H1 (cell line): ENCODE data around the gene TMED10. TPM values are rescaled to one million over a fixed set of nuclear protein-coding genes. Genes with fewer than 3 reads are reported as not detected.
A peak's percentile ranks its signal among the peaks of the same experiment; 100 is the strongest.

Experiments
- CTCF ChIA-PET: fragments of 300-600 bp; sonication (Branson Sonifier 250); formaldehyde crosslinking; loops from one replicate; lab custom pipeline; 2021; ENCODE audit not compliant: partially characterized antibody; lab: Charles Lee
- POLR2A ChIA-PET: fragments of 300-600 bp; sonication (Branson Sonifier 250); formaldehyde crosslinking; loops from one replicate; lab custom pipeline; 2021; ENCODE audit warnings: inconsistent platforms; ENCODE audit not compliant: partially characterized antibody; lab: Charles Lee
- DNase-seq, 2 experiments: peaks; one replicate each; pipeline versions ENCODE4 v3.0.0 to v3.0.0-alpha.2; 2010 to 2022; ENCODE audit warnings: low spot score in 2 of 2, low read depth in 1 of 2, mixed read lengths in 1 of 2
- FAIRE-seq: peaks from 2 replicates; lab custom pipeline; 2011; peaks lifted over from hg19 to GRCh38; lab: Jason Lieb, UNC
- H2AFZ ChIP-seq: 2 replicates; pipeline ENCODE4 v1.8.1; 2012; ENCODE audit warnings: low read length, inconsistent platforms
- H2AK5ac ChIP-seq: 2 replicates; pipeline ENCODE4 v1.6.1; 2013; ENCODE audit warnings: low read depth, low read length
- H2BK120ac ChIP-seq: replicated peaks from 2 replicates; pipeline ENCODE3; 2013; ENCODE audit warnings: low read depth, low read length, inconsistent platforms
- H2BK12ac ChIP-seq: 2 replicates; pipeline ENCODE4 v1.6.1; 2013; ENCODE audit warnings: low read depth, low read length
- H2BK15ac ChIP-seq: 2 replicates; pipeline ENCODE4 v1.6.1; 2013; ENCODE audit warnings: low read length
- H2BK20ac ChIP-seq: 2 replicates; pipeline ENCODE4 v1.6.1; 2013; ENCODE audit warnings: low read length
- H2BK5ac ChIP-seq: 2 replicates; pipeline ENCODE4 v1.6.1; 2013; ENCODE audit warnings: low read depth, low read length
- H3K14ac ChIP-seq: 2 replicates; pipeline ENCODE4 v1.6.1; 2013; ENCODE audit warnings: inconsistent platforms; ENCODE audit not compliant: insufficient read length
- H3K18ac ChIP-seq: 2 replicates; pipeline ENCODE4 v1.6.1; 2013; ENCODE audit warnings: low read length; ENCODE audit errors: extremely low read depth
- H3K23ac ChIP-seq: 2 replicates; pipeline ENCODE4 v1.6.1; 2013; ENCODE audit warnings: inconsistent platforms; ENCODE audit not compliant: insufficient read length
- H3K23me2 ChIP-seq: 2 replicates; pipeline ENCODE4 v1.6.1; 2013; ENCODE audit warnings: low read depth, low read length
- H3K27ac ChIP-seq: 2 replicates; pipeline ENCODE4 v1.6.1; 2011; ENCODE audit warnings: low read depth, low read length, inconsistent platforms
- H3K27me3 ChIP-seq, 4 experiments: replicated peaks in 1 of 4; 1 replicate in 1 of 4; 2 replicates in 3 of 4; pipeline versions ENCODE4 v1.6.1 to v1.8.1; 2011 to 2013; ENCODE audit warnings: low read length in 3 of 4, mild to moderate bottlenecking in 3 of 4, inconsistent platforms in 2 of 4, mixed read lengths in 2 of 4, moderate library complexity in 1 of 4; ENCODE audit not compliant: control insufficient read depth in 3 of 4, insufficient read depth in 3 of 4; ENCODE audit errors: extremely low read depth in 1 of 4
- H3K36me3 ChIP-seq, 4 experiments: 2 replicates each; pipeline versions ENCODE4 v1.6.1 to v1.8.1; 2011 to 2013; ENCODE audit warnings: mild to moderate bottlenecking in 4 of 4, low read length in 3 of 4, moderate library complexity in 2 of 4, control low read depth in 1 of 4, inconsistent platforms in 1 of 4; ENCODE audit not compliant: insufficient read depth in 4 of 4, control insufficient read depth in 2 of 4
- H3K4ac ChIP-seq: replicated peaks from 2 replicates; pipeline ENCODE3; 2013; ENCODE audit warnings: low read length, low read depth, mixed read lengths, inconsistent platforms; ENCODE audit not compliant: insufficient read length
- H3K4me1 ChIP-seq, 4 experiments: replicated peaks in 1 of 4; 1 replicate in 1 of 4; 2 replicates in 3 of 4; pipeline versions ENCODE4 v1.6.1 to v1.8.1; 2011 to 2013; ENCODE audit warnings: low read length in 3 of 4, inconsistent platforms in 2 of 4, mixed read lengths in 1 of 4; ENCODE audit not compliant: insufficient read depth in 4 of 4, control insufficient read depth in 3 of 4
- H3K4me2 ChIP-seq, 2 experiments: 2 replicates each; pipeline versions ENCODE4 v1.6.1 to v1.8.1; 2011 to 2013; ENCODE audit warnings: low read depth in 2 of 2, low read length in 2 of 2, control low read depth in 1 of 2, inconsistent platforms in 1 of 2, mild to moderate bottlenecking in 1 of 2; ENCODE audit not compliant: insufficient read depth in 1 of 2
- H3K4me3 ChIP-seq, 4 experiments: fragments of 200-600, 300-600 bp in 1 of 4; sonication (generic), shearing (Covaris generic), sonication (Bioruptor Twin) in 1 of 4; 2 replicates each; pipeline versions ENCODE4 v1.5.1 to v1.8.1; 2011 to 2016; ENCODE audit warnings: low read length in 4 of 4, low read depth in 3 of 4, control low read depth in 2 of 4, inconsistent platforms in 2 of 4, mild to moderate bottlenecking in 2 of 4, mixed read lengths in 1 of 4, moderate library complexity in 1 of 4; ENCODE audit not compliant: insufficient read depth in 2 of 4; ENCODE audit errors: extremely low read depth in 1 of 4
- H3K56ac ChIP-seq: replicated peaks from 2 replicates; pipeline ENCODE3; 2013; ENCODE audit warnings: low read depth, mild to moderate bottlenecking, mixed read lengths, low read length, inconsistent platforms; ENCODE audit not compliant: insufficient read length
- H3K79me1 ChIP-seq: 2 replicates; pipeline ENCODE4 v1.6.1; 2013; ENCODE audit warnings: low read depth, low read length, control low read depth
- H3K79me2 ChIP-seq, 2 experiments: 2 replicates each; pipeline versions ENCODE4 v1.6.1 to v1.8.1; 2012 to 2013; ENCODE audit warnings: low read length in 2 of 2, mild to moderate bottlenecking in 2 of 2, inconsistent platforms in 1 of 2; ENCODE audit not compliant: insufficient read depth in 2 of 2, control insufficient read depth in 1 of 2
- H3K9ac ChIP-seq, 4 experiments: replicated peaks in 1 of 4; 1 replicate in 1 of 4; 2 replicates in 3 of 4; pipeline versions ENCODE4 v1.6.1 to v1.8.1; 2011 to 2013; ENCODE audit warnings: low read depth in 3 of 4, low read length in 3 of 4, control low read depth in 2 of 4, mild to moderate bottlenecking in 2 of 4, moderate library complexity in 2 of 4, inconsistent platforms in 1 of 4; ENCODE audit errors: extremely low read depth in 1 of 4
- H3K9me3 ChIP-seq, 2 experiments: 2 replicates each; pipeline versions ENCODE4 v1.6.1 to v1.8.1; 2012 to 2013; ENCODE audit warnings: mild to moderate bottlenecking in 2 of 2, moderate library complexity in 2 of 2, control low read depth in 1 of 2, inconsistent platforms in 1 of 2, low read depth in 1 of 2, low read length in 1 of 2, mixed read lengths in 1 of 2; ENCODE audit not compliant: insufficient read depth in 2 of 2
- H4K20me1 ChIP-seq, 2 experiments: replicated peaks in 1 of 2; 2 replicates each; pipeline versions ENCODE3 to v1.8.1; 2011 to 2013; ENCODE audit warnings: inconsistent platforms in 2 of 2, low read length in 2 of 2, mild to moderate bottlenecking in 1 of 2; ENCODE audit not compliant: insufficient read depth in 2 of 2, control insufficient read depth in 1 of 2
- H4K5ac ChIP-seq: 2 replicates; pipeline ENCODE4 v1.6.1; 2013; ENCODE audit warnings: low read length, low read depth, mixed read lengths, inconsistent platforms; ENCODE audit not compliant: insufficient read length
- H4K8ac ChIP-seq: 2 replicates; pipeline ENCODE4 v1.8.0; 2013; ENCODE audit warnings: mild to moderate bottlenecking, moderate library complexity, low read length, inconsistent platforms; ENCODE audit not compliant: insufficient read depth; ENCODE audit errors: extremely low read depth
- H4K91ac ChIP-seq: replicated peaks from 2 replicates; pipeline ENCODE3; 2013; ENCODE audit warnings: low read length, mixed read lengths, inconsistent platforms; ENCODE audit not compliant: insufficient read length
- WGBS, 2 experiments: shearing (Covaris generic) in 1 of 2; methylation state at CpG; one replicate each; pipeline versions ENCODE4 v1.1.6 to v1.1.7; 2013 to 2015; ENCODE audit warnings: low lambda C conversion rate in 2 of 2, mixed read lengths in 2 of 2, inconsistent platforms in 1 of 2, low coverage in 1 of 2, missing lambda C conversion rate in 1 of 2; ENCODE audit not compliant: insufficient replicate concordance in 2 of 2, insufficient coverage in 1 of 2, insufficient read length in 1 of 2; ENCODE audit errors: extremely low coverage in 1 of 2, missing lambda C conversion rate in 1 of 2; 5-methylcytosine and 5-hydroxymethylcytosine counted together
- polyA plus RNA-seq, 7 experiments: library from polyadenylated mRNA; depleted of rRNA in 3 of 7; stranded (reverse) in 5 of 7; unstranded in 2 of 7; fragments of >200 nt in 5 of 7; fragments of 200-250 nt in 2 of 7; gene quantifications; 1 replicate in 5 of 7; 2 replicates in 1 of 7; 4 replicates in 1 of 7; pipeline versions ENCODE4 v1.2.1 to v1.2.3, GENCODE V29; 2011 to 2013; ENCODE audit warnings: missing spikeins in 2 of 7, mixed read lengths in 2 of 7
- total RNA-seq: library from RNA; stranded (reverse); fragmentation: NEBNext Ultra II Directional; extraction: Animal tissue kit (Norgen Biotek cat#: 25700); gene quantifications from 2 replicates; pipeline ENCODE4 v1.2.1, GENCODE V29; 2021

The TMED10 gene
- total and polyA plus RNA-seq, 2 of the 8 experiments (the other 6 are each of a cell fraction or from before 2014, with no cell fraction given) = 218 to 250 TPM

DNA sequence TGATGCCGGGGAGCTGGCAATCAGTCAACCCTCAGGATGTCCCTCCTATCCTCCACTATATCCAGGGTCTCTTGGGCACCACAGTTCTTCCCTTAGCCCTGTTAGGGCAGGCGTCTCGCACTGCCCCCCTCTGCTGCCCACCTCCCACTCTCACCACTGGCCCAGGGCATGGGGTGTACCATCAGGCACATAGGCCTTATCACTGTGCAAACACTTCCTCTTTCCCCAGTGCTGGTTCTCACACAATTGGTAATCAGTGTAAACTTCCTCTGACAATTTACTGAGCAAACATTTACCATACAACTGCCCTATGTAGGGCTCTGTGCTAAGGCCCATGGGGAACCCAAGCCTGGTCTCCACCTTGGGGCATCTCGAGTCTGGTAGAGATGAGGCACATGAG, 20.1 kb upstream of the TMED10 start:
- Histone ChIP-seq H2BK5ac (no peak overlapping the region), H3K36me3 (no peaks in the 10 kb centered on the region), H3K79me2 (no peaks in the 10 kb centered on the region), H2BK120ac (no peak overlapping the region), H3K23me2 (no peaks in the 10 kb centered on the region), H3K14ac (no peak overlapping the region), H4K8ac (no peak overlapping the region), H3K23ac (no peak overlapping the region), H3K4me3 (no peak overlapping the region), H3K27ac (no peak overlapping the region), H3K9ac (no peak overlapping the region), H2BK15ac (no peak overlapping the region), H3K9me3 (no peaks in the 10 kb centered on the region), H3K4me2 (no peak overlapping the region), H4K5ac (no peak overlapping the region), H4K20me1 (no peaks in the 10 kb centered on the region), H2AFZ (0 out of 2 replicates have a peak overlapping the region, but pooled peaks have one; percentile 7), H3K27me3 (no peaks in the 10 kb centered on the region), H3K18ac (no peak overlapping the region), H3K4ac (no peak overlapping the region), H3K56ac (no peak overlapping the region), H2BK12ac (no peak overlapping the region), H3K4me1 (no peaks in the 10 kb centered on the region; a peak in 1 of 7 replicates), H2BK20ac (no peak overlapping the region), H4K91ac (no peak overlapping the region), H3K79me1 (no peaks in the 10 kb centered on the region), H2AK5ac (no peak overlapping the region)
- DNase-seq (no peak), FAIRE-seq (no peak)
- CTCF ChIA-PET = interaction anchor here (0.6 to 1.5 kb wide), 5 partner anchors 13 to 160 kb away, joined by 3 to 5 read pairs (median 3); no protein-coding TSS in a partner anchor
- POLR2A ChIA-PET = interaction anchor here (0.6 to 1.7 kb wide), 5 partner anchors 9 to 63 kb away, joined by 3 to 4 read pairs (median 3); no protein-coding TSS in a partner anchor
- 85% methylated on average over 4 of the region's 4 CpGs; no CpG with 5 or more reads in 1 of the 2 experiments for WGBS, 2 experiments
